K562 (cell line): ENCODE results near the gene HDAC3. TPM values are rescaled to one million over a fixed set of nuclear protein-coding genes. Genes with fewer than 3 reads are reported as not detected.
A peak's percentile ranks its signal among the peaks of the same experiment; 100 is the strongest.

Experiments used
- ATF6 ChIP-seq: sonication (generic); formaldehyde crosslinking; IDR thresholded peaks from 2 replicates; pipeline ENCODE4 v1.4.0; 2020; ENCODE audit warnings: mild to moderate bottlenecking, missing genetic modification reagents
- CEBPG ChIP-seq, 3 experiments: fragments of 200-800 bp in 1 of 3; sonication (Bioruptor generic) in 1 of 3; sonication (generic) in 1 of 3; formaldehyde crosslinking in 1 of 3; IDR thresholded peaks in 2 of 3; conservative IDR thresholded peaks in 1 of 3; 2 replicates each; pipeline versions ENCODE4 v1.6.1 to v1.8.0; 2016 to 2022; ENCODE audit warnings: missing compliant biosample characterization in 2 of 3, missing genetic modification characterization in 2 of 3, mild to moderate bottlenecking in 1 of 3, missing genetic modification reagents in 1 of 3
- DPF2 ChIP-seq: fragments of 450-650 bp; IDR thresholded peaks from 2 replicates; pipeline ENCODE4 v1.6.1; 2016
- EGR1 ChIP-seq: fragments of 450-650 bp; conservative IDR thresholded peaks from 2 replicates; pipeline ENCODE4 v1.6.1; 2017; ENCODE audit warnings: mild to moderate bottlenecking
- ELF4 ChIP-seq: fragments of 450-650 bp; formaldehyde crosslinking; IDR thresholded peaks from 2 replicates; pipeline ENCODE4 v1.4.0; 2022; ENCODE audit warnings: missing genetic modification characterization
- KLF16 ChIP-seq: IDR thresholded peaks from 2 replicates; pipeline ENCODE4 v1.6.1; 2016; ENCODE audit warnings: antibody characterized with exemption
- NFE2L1 ChIP-seq: fragments of 450-650 bp; IDR thresholded peaks from 2 replicates; pipeline ENCODE4 v1.6.1; 2016; ENCODE audit warnings: missing genetic modification characterization, low read depth, mild to moderate bottlenecking, missing compliant biosample characterization, moderate library complexity, borderline replicate concordance
- NR2C1 ChIP-seq, 2 experiments: fragments of 450-650 bp; IDR thresholded peaks; 2 replicates each; pipeline ENCODE4 v1.6.1; 2017; ENCODE audit warnings: mild to moderate bottlenecking in 2 of 2, antibody characterized with exemption in 1 of 2, inconsistent platforms in 1 of 2, missing compliant biosample characterization in 1 of 2, missing genetic modification characterization in 1 of 2
- NR4A1 ChIP-seq, 2 experiments: fragments of 250-450 bp in 1 of 2; fragments of 450-650 bp in 1 of 2; sonication (Bioruptor Pico) in 1 of 2; IDR thresholded peaks; 2 replicates each; pipeline versions ENCODE4 v1.4.0 to v1.6.1; 2016 to 2020; ENCODE audit warnings: mild to moderate bottlenecking in 2 of 2, missing compliant biosample characterization in 1 of 2, missing genetic modification characterization in 1 of 2, moderate library complexity in 1 of 2
- NRF1 ChIP-seq, 2 experiments: fragments of 450-650 bp; IDR thresholded peaks in 1 of 2; conservative IDR thresholded peaks in 1 of 2; 2 replicates each; pipeline ENCODE4 v1.6.1; 2014; ENCODE audit warnings: mild to moderate bottlenecking in 2 of 2
- POLR2H ChIP-seq: IDR thresholded peaks from 2 replicates; pipeline ENCODE4 v1.6.1; 2016; ENCODE audit warnings: missing genetic modification characterization, low read depth, mild to moderate bottlenecking, control low read depth, missing compliant biosample characterization, moderate library complexity
- RAD21 ChIP-seq, 2 experiments: fragments of 250-450 bp in 1 of 2; fragments of 450-650 bp in 1 of 2; sonication (Bioruptor Pico) in 1 of 2; formaldehyde crosslinking in 1 of 2; IDR thresholded peaks in 1 of 2; conservative IDR thresholded peaks in 1 of 2; 2 replicates each; pipeline versions ENCODE4 v1.4.0 to v1.8.0; 2020 to 2022; ENCODE audit warnings: mild to moderate bottlenecking in 2 of 2, moderate library complexity in 1 of 2
- RERE ChIP-seq: sonication (generic); formaldehyde crosslinking; IDR thresholded peaks from 2 replicates; pipeline ENCODE4 v1.8.0; 2023; ENCODE audit warnings: missing genetic modification reagents, mild to moderate bottlenecking, borderline replicate concordance
- SETDB1 ChIP-seq: IDR thresholded peaks from one replicate; pipeline ENCODE4 v1.6.1; 2012; ENCODE audit warnings: low read length, control low read depth, inconsistent platforms
- TAL1 ChIP-seq: fragments of 450-650 bp; IDR thresholded peaks from 2 replicates; pipeline ENCODE4 v1.6.1; 2016; ENCODE audit warnings: mild to moderate bottlenecking
- TBP ChIP-seq: optimal IDR thresholded peaks from 2 replicates; pipeline ENCODE3; 2011; ENCODE audit warnings: low read depth, low read length, improper control_type of control experiment
- XRCC4 ChIP-seq: IDR thresholded peaks from one replicate; pipeline ENCODE4 v1.6.1; 2011; ENCODE audit not compliant: insufficient read depth, insufficient read length; ENCODE audit errors: extremely low read depth
- ZFP30 ChIP-seq: fragments of 250-450 bp; sonication (Bioruptor Pico); IDR thresholded peaks from 2 replicates; pipeline ENCODE4 v1.8.0; 2022; ENCODE audit warnings: moderate library complexity, mild to moderate bottlenecking, inconsistent platforms, borderline replicate concordance
- polyA plus RNA-seq, 8 experiments: library from polyadenylated mRNA; depleted of rRNA in 4 of 8; stranded (reverse) in 5 of 8; unstranded in 3 of 8; fragments of >200 nt; fragmentation: Nextera tagmentation in 2 of 8; fragmentation: Illumina TruSeq in 1 of 8; extraction: Ambion mirVana in 2 of 8; extraction: Trizol in 1 of 8; gene quantifications; 2 replicates each; pipeline versions ENCODE4 v1.2.1 to v1.2.3, GENCODE V29; 2011 to 2014; ENCODE audit warnings: inconsistent platforms in 1 of 8, missing spikeins in 1 of 8
- total RNA-seq, 7 experiments: library from RNA; depleted of rRNA in 6 of 7; stranded (reverse); fragments of >200 nt in 6 of 7; fragmentation: Illumina TruSeq in 2 of 7; extraction: Trizol in 2 of 7; gene quantifications; 2 replicates each; pipeline versions ENCODE4 v1.2.1 to v1.2.3, GENCODE V29; 2011 to 2021; ENCODE audit warnings: low replicate concordance in 1 of 7

HDAC3 gene
- total and polyA plus RNA-seq, 9 of the 15 experiments (the other 6 are each of a cell fraction or from before 2014, with no cell fraction given): 89.7 to 191 (median 119) TPM

- no peak for TF ChIP-seq EGR1
- TF ChIP-seq RERE: no peak
- TF ChIP-seq SETDB1: no peak
- no peak for TF ChIP-seq XRCC4
- peak; percentile 30; the same call in 1 of the 2 replicates for TF ChIP-seq NFE2L1
- no peak for TF ChIP-seq NR2C1 (IDR thresholded peaks at IDR 0.05)
- TF ChIP-seq NR2C1 (tag; IDR thresholded peaks at IDR 0.05): no peak
- TF ChIP-seq RAD21 (CRISPR knock-in tag; conservative IDR thresholded peaks at IDR 0.05 in 1 of 2, IDR thresholded peaks at IDR 0.05 in 1 of 2): peak; percentile 39 to 61
- peak; percentile 72 for TF ChIP-seq DPF2
- no peak for TF ChIP-seq ATF6 (CRISPR knock-in tag)
- TF ChIP-seq NR4A1 (CRISPR knock-in tag; IDR thresholded peaks at IDR 0.05): no peak
- TF ChIP-seq NR4A1 (tag; IDR thresholded peaks at IDR 0.05): no peak
- TF ChIP-seq CEBPG (CRISPR knock-in tag; IDR thresholded peaks at IDR 0.05): no peak
- TF ChIP-seq CEBPG (tag; conservative IDR thresholded peaks at IDR 0.05 in 1 of 2, IDR thresholded peaks at IDR 0.05 in 1 of 2): peak in 1 of 2 experiments; percentile 40; a peak in 1 of 4 replicates
- no peak for TF ChIP-seq NRF1 (conservative IDR thresholded peaks at IDR 0.05 in 1 of 2, IDR thresholded peaks at IDR 0.05 in 1 of 2)
- no peak for TF ChIP-seq POLR2H (tag)
- TF ChIP-seq TAL1: no peak
- TF ChIP-seq TBP: no peak
- TF ChIP-seq KLF16: 0 out of 2 replicates have a peak, but pooled peaks have one; percentile 12
- no peak for TF ChIP-seq ZFP30
- TF ChIP-seq ELF4 (CRISPR knock-in tag): no peak
Observed at GRCh38 chr5:141641634-141642267, 5.1 kb upstream of the HDAC3 start (continued).
